ENCODE measurements around the gene ANTXR1. TPM values are rescaled to one million over a fixed set of nuclear protein-coding genes. Genes with fewer than 3 reads are reported as not detected.

Gene ANTXR1
- total and polyA plus RNA-seq, 2 donors (not counting 3 experiments of a cell fraction or from before 2014, with no cell fraction given), result 4.2 to 17.3 TPM

- H3K9me3 ChIP-seq (replicated peaks; ENCODE audit: control insufficient read depth, insufficient read depth, low read length), result no peaks in the 10 kb centered on the region
- CTCF ChIA-PET, result no interaction called here
- H3K36me3 ChIP-seq (ENCODE audit: control insufficient read depth in 2 of 2, extremely low read depth in 1 of 2, insufficient read depth in 2 of 2, low read length in 2 of 2), result no peaks in the 10 kb centered on the region
- H3K4me1 ChIP-seq (ENCODE audit: control insufficient read depth, extremely low read depth, insufficient read depth, low read length), result no peaks in the 10 kb centered on the region
- no peaks in the 10 kb centered on the region for H3K79me2 ChIP-seq (ENCODE audit: control insufficient read depth, insufficient read depth, low read length)
- dilution Hi-C loops (cut with MboI; ENCODE audit: extremely low pct_ligation_motif_present, low sequenced_read_pairs), result no loop called here
- H3K27ac ChIP-seq (ENCODE audit: insufficient read depth, low read depth, low read length), result no peak overlapping the region
- no peak for FAIRE-seq
- intact Hi-C loops (cut with micrococcal nuclease), result no loop called here
- no peak overlapping the region for H2AFZ ChIP-seq (ENCODE audit: low read depth, low read length)
- POLR2A ChIA-PET, result no interaction called here
- no TSS peak for BruUV-seq (replicated peaks)
- no peak overlapping the region for H3K4me3 ChIP-seq (replicated peaks in 1 of 3; ENCODE audit: insufficient read depth in 1 of 3, low read depth in 1 of 3, low read length in 3 of 3)
- H3K4me2 ChIP-seq (ENCODE audit: insufficient read depth, low read length), result no peak overlapping the region
- H3K9me1 ChIP-seq (replicated peaks; ENCODE audit: control insufficient read depth, extremely low read depth, insufficient read depth, low read length), result no peaks in the 10 kb centered on the region
- no peak for TF ChIP-seq FOS (IDR thresholded peaks at IDR 0.05; ENCODE audit: borderline replicate concordance, insufficient read depth, low read length)
- no peak for TF ChIP-seq POLR2A (IDR thresholded peaks at IDR 0.05; ENCODE audit: low read depth, low read length)
- TF ChIP-seq GATA2 (IDR thresholded peaks at IDR 0.05; ENCODE audit: insufficient read depth, insufficient read length, low read depth, low read length), result no peak
- no peak for TF ChIP-seq POLR2AphosphoS5 (IDR thresholded peaks at IDR 0.05; ENCODE audit: insufficient read depth, low read depth, low read length)
- no peak for TF ChIP-seq JUN (IDR thresholded peaks at IDR 0.05; ENCODE audit: borderline replicate concordance, insufficient read depth, insufficient read length, low read depth)
- TF ChIP-seq MAX (IDR thresholded peaks at IDR 0.05; ENCODE audit: insufficient read depth, insufficient read length), result no peak
- no peak for TF ChIP-seq CTCF (IDR thresholded peaks at IDR 0.05; ENCODE audit: extremely low read depth in 1 of 2, insufficient read depth in 1 of 2, low read depth in 1 of 2, low read length in 2 of 2)
- no peak for TF ChIP-seq EZH2 (IDR thresholded peaks at IDR 0.05; ENCODE audit: borderline replicate concordance, low read depth, low read length, severe bottlenecking)
- no peak for TF ChIP-seq MYC (IDR thresholded peaks at IDR 0.05; ENCODE audit: low read depth, low read length)
- H3K9ac ChIP-seq (replicated peaks; ENCODE audit: extremely low read depth, insufficient read depth, low read length), result no peak overlapping the region
- H3K27me3 ChIP-seq (ENCODE audit: control insufficient read depth in 2 of 2, insufficient read depth in 2 of 2, low read length in 2 of 2), result peaks cover 17 to 20% of the 10 kb centered on the region in 2 experiments
- no peaks in the 10 kb centered on the region for H4K20me1 ChIP-seq (replicated peaks; ENCODE audit: control insufficient read depth, extremely low read depth, insufficient read depth, low read length)
- DNase-seq (ENCODE audit: low read depth, low spot score), result no peak
Measured at GRCh38 chr2:68971591-68972231, 41.3 kb upstream of the ANTXR1 start.
